Medulla oblongata (tissue), 1 donor: Measurements from ENCODE around the gene SURF4.

Source experiments
- DNase-seq: peaks from one replicate; pipeline ENCODE4 v3.0.0-alpha.2; 2015; ENCODE audit errors: extremely low spot score

Gene SURF4

GRCh38 chr9:133375116-133375723 lies 640 bp downstream of the SURF4 start:
- no peak for DNase-seq

GRCh38 chr9:133374612-133375115 lies 1.2 kb downstream of the SURF4 start:
- DNase-seq, result no peak

DNA sequence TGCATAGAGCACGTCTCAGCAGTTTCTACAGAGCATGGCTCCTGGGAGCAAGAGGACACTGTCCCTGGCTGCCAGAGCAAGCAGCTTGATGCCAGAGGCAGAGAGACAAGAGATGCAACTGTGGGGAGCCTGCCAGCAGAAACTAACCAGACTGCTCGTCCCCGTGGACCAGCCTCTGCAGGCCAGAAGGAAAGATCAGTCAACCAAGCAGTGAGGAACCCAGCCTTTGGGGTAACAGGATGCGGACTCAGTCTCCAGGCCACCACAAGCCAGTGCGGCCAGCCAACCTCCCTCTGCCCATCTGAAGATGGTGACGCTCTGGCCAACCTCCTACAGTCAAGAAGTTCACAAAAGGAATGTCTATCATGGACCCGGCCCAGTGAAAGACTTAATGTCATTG lies 3.7 kb downstream of the SURF4 start:
- DNase-seq, result no peak

- DNase-seq, result no peak
These were observed 4.6 kb downstream of the SURF4 start for GRCh38 chr9:133371261-133371711.

- DNase-seq, result no peak
These were observed 5.2 kb downstream of the SURF4 start for GRCh38 chr9:133370685-133371084.

DNA sequence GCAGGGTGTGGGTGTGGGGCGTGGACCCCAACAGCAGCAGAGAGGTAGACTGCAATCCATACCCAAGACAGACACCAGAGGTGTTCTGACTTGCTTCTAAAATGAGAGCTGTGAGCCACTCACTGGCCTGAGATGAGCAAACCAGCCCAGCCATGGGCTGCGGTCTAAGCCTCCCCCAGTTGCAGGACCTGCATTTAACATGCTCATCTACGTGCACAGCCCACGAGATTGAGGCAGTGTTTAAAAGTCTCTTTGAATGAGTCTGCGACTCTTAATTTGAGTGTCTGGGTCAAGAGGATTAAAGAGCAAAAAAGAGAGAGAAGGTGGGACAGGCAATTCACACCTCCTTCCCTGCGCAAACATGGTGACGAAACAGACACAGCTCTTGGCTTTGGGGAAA lies 5.9 kb downstream of the SURF4 start:
- no peak for DNase-seq

DNA sequence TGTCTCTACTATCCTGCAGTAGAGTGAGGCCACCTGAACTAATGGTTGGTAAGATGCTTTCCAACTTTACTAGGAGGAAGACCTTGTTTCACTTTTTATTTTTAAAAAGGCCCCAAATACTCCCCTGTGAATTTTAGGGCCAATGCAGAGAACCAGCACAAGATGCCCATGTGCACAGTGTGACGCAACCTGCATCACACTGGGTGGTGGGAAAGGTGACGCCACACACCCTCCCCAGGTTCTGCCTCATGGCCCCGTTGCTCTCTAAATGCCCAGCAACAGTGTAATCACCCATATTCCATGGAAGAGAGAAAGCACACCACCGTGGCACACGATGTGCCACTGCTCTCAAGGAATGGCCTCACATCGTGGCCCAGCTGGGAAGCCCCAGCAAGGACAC lies 6.4 kb downstream of the SURF4 start:
- no peak for DNase-seq

- DNase-seq, result no peak
These were observed 7.5 kb downstream of the SURF4 start for GRCh38 chr9:133368249-133368881.

DNA sequence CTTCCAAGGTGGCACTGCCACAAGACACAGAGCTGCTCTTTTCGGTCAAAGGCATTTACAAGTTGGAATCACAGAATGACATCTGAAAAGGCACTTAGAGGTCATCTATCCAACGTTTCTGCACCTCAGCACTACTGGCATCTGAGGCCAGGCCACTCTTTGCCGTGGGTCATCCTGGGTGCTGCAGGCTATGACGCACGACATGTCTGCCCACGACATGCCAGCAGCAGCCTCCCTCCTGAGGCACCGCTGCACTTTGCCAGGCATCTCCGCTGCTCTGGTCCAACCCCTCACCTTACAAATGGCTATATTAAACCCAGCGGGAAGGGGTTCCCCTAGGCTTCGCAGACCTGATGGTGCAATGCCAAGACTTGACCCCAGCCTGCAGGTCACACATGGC lies 8.1 kb downstream of the SURF4 start:
- DNase-seq, result no peak

DNA sequence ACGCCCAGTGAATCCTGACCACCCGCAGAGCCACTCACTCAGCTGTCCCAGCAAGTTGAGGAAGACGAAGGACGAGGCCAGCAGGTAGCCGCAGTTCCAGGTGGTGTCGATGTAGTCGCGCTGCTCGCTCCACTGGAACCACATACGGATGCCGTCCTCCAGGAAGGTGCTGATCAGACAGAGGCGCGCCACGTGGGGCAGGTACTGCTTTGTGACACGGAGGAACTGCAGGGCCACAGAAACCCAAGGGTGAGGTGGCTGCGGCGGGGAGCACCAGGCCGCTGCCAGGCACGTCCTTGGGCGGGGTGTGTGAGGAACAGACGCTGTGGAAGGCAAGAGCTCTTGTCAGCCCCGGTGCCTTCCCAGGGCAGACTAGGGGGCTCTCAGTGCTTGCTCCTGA lies 8.6 kb downstream of the SURF4 start:
- DNase-seq, result no peak

DNA sequence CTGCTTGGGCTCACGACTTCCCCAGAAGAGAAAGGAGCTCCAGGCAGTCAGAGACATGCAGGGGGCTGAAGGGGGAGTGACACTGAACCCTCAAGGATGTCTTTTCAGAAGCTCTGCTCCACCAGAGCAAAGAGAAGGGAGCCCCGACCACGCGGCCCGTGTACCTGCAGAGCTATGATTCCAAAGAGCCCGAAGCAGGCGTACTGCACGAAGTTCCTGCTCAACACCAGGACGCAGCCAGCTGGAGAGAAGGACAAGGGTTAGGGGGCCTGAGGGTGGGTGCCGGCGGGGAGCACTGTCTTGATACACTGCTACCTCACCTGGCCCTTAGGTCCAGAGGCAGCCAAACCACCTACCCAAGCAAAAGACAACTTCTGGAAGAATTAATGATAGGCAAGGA lies 9.4 kb downstream of the SURF4 start:
- DNase-seq, result no peak

GRCh38 chr9:133362359-133363044 lies 13.4 kb downstream of the SURF4 start:
- DNase-seq, result no peak

DNA sequence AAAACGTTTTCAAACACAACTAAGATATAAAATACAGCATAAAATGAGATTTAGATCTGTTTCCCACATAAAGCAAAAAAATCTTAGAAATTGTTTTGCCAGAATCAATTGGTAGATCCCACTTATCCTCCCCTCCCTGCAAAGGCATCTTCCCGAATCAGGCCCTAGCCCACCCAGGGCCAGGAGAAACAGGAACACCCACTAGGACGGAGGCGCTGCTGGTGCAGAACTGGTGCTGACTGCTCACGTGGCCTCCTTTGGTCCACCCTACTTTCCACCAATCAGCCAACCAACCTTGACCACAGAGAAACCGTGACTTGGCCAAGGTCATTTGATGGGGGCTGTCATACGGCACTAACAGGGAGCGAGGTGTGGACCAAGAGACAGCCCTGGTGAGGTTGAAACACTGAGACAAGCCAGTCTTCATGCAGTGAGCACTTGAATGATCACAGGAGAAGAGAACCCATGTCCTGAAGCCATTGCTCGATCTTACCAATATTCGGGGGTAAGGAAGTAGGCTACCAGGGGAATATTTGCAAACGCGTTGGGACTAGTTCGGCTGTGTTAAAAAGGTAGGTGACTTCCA lies 14.3 kb downstream of the SURF4 start:
- DNase-seq, result no peak

- DNase-seq, result no peak
These were observed 15.2 kb downstream of the SURF4 start for GRCh38 chr9:133360400-133361393.

DNA sequence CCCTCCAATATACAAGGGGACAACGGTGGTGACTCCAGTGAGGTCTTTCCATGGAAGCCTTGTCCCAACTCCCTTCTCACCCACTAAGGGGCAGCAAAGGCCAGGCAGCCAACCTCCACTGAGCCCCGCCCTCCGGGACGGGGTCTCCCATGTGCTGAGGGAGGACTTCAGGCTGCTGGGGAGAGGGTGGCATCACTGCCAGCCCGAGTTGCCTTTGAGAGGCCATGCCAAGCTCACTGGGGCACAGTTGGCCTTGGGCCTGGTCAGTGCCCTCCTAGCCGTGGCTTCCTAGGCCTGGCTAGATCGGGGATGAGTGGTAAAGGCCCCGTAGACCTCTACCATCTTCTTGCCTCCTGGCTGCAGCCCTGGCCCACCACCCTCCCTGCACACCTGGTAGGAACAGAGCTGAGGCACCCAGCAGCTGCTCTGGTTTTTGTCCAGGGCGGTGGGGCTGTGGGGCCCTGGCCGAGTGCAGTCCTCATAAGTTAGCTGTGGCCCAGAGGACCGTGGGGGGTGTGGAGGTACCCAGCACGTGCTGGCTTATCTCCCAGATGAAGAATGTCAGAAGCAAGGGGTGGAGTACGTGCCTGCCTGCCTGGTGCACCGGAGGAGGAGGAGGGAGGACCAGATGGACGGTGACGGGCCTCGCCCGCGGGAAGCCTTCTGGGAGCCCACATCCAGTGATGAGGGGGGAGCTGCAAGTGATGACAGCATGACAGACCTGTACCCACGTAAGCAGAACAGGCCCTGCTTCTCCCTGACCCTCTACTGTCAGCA lies 16.3 kb downstream of the SURF4 start:
- DNase-seq, result no peak

- DNase-seq, result no peak
These were observed 18.2 kb downstream of the SURF4 start for GRCh38 chr9:133357656-133358055.

DNA sequence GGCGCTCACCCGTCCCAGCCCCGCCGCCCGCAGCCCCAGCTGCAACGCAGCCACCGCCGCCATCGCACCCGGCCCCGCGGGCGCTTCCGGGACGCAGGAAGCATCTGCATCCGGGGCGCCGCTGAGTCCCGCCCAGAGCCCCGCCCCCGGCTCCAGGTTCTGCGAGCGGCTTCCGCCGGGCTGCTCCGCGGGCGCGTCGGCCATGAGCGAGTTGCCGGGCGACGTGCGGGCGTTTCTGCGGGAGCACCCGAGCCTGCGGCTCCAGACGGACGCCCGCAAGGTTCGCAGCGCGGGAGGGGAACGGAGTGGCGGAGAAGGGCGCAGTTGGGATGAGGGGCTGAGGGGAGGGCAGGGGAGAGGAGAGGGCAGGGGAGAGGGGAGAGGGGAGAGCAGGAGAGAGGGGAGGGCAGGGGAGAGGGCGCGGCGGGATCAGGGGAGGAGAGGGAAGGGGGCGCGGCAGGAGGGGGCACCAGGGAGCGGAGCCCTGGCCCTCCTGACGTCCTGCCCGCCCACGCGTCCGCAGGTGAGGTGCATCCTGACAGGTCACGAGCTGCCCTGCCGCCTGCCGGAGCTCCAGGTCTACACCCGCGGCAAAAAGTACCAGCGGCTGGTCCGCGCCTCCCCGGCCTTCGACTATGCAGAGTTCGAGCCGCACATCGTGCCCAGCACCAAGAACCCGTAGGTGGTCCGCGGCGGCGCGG lies 19.3 kb downstream of the SURF4 start, which contains the start of the genes SURF1 and SURF2:
TSS of gene SURF1 (minus strand) at position 97 of the 701 bp plus-strand sequence. CDS start at position 63, 34 bp downstream.
TSS of gene SURF2 (plus strand) at position 160 of the 701 bp plus-strand sequence. CDS start at position 203, 43 bp downstream.
- DNase-seq, result peak; percentile 85

GRCh38 chr9:133355881-133356357 lies 19.9 kb downstream of the SURF4 start:
- no peak for DNase-seq

- DNase-seq, result no peak
These were observed 21.1 kb downstream of the SURF4 start for GRCh38 chr9:133354766-133355165.
